ENCODE data around the gene ADRA2C.

ADRA2C gene

GRCh38 chr4:3797831-3798790 is 31.9 kb downstream of the ADRA2C start:
- DNase-seq (ENCODE audit: low read depth) = no peak

- no peak for DNase-seq (ENCODE audit: low read depth)
Measured at GRCh38 chr4:3799496-3799895, 33.3 kb downstream of the ADRA2C start.

DNA sequence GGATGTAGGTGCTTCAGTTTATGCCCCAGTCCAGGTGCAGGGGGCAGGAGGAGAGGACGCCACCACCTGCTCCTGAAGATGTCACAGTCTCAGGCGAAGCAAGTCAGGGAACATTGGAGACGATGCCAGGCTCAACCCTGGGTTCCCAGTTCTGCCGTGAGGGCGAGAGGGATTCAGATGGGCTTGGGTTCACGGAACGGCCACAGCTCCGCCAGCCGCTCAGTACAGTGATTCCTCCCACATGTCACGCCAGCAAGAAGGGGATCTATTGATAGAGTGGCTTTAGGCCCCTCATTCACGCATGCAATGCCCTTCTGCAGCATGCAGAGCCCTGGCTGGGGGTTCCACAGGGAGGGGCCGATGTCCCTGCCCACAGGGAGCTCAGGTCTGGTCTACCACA is 34.2 kb downstream of the ADRA2C start:
- no peak for DNase-seq (ENCODE audit: low read depth)

DNA sequence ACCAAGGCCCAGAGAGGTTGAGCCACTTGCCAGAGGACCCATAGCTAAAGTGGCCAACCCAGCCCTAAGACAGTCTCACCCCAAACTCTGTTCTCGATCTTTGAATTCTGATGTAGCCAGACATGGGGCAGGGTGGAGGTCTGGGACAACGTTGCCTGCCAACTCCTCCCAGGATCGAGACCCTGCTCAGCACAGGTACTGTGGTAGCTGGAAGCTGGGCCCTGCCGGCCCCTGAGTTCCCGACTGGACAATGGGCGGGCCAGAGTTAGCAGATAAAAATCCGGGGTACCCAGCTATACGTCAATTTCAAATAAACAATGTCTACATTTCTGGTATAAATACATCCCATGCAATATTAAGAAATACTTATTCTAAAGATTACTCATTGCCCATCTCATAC is 35.3 kb downstream of the ADRA2C start:
- DNase-seq (ENCODE audit: low read depth) = no peak

DNA sequence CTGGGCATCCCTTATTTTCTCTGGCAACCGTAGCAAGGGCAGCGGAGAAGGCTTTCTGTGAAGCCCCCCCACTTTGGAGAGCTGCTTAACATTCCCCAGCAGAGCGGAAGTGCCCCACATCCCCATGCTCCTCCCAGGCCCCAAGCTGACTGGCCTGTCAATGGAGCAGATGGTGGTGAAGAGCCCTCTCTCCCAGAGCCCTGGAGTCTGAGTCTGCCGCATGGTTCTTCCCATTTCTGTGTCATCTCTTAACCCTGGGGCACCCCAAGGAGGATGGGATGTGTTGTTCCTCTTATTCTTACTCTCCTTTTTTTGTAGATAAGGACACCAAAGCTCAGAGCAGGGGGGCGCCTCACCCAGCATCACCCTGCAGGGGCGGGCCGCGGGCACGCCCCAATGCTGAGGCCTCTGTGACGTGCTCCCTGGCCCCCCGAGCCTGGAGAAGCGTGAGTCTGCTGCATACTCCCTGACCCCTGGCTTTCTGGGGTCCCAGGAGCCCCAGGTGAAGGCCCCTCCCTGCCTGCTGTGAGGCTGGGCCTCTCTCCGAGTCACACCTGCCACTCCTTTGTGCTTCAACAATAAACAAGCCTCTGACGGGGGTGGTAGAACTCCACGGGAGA is 35.9 kb downstream of the ADRA2C start:
- DNase-seq (ENCODE audit: low read depth) = no peak

DNA sequence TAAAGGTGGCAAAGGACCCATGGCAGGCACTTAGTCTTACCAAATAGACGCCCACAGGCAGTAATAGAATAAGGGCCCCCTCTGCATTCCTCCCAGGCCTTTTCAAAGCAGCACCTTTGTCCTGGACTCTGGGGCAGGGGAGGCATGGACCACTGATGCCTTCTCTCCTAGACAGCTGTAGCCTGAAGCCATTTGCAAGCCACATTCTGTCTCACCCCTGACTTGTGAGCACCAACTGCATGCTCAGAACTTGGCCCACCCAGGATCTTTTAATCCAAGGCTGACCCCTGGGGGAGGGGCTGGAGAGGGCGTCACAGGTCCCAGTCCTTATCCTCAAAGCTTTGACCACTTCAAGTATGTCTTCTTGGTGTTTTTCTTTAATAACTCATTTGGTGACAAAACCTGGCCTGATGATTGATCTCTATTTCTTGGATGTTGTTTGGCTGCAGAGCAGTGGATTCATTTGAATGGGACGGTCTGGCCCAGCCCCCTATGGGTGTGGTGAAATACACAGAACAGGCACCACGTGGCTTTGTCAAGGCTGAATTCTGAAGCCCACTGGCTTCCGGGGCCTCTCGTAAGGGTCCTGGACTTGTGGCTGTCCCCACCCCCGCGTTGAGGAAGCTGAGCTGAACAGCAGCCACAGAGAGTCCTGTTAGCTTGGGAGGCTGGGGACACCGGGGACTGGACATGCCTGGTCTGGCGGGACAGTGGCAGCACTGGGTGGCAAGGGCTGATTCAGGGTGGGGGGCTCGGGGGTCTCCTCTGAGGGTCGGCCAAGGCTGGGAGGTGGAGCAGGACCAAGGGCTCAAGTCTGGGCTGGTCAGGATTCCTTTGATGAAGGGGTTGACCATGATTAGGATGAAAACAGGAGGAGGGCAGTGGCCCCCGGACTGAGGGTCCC is 36.6 kb downstream of the ADRA2C start:
- no peak for DNase-seq (ENCODE audit: low read depth)

- DNase-seq (ENCODE audit: low read depth) = no peak
Measured at GRCh38 chr4:3803475-3803847, 37.3 kb downstream of the ADRA2C start.

DNA sequence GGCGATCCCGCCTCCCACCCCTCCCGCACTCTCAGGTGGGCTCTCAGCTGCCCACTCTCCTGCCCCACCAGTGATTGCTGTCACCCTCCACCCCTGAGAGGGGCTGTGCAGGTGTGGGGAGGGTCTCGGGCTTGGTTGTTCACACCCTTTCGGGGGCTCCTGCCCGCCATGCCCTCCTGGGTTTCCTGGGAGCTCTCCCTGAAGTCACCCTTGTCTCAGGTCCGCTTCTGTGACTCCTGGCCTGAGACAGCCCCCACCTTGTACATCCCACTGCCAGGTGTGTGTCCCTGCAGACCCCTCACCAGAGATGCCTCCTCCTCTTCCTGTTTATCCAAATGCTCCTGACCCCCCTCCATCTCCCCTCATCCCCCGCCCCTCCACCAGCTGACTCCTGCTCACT is 37.8 kb downstream of the ADRA2C start:
- DNase-seq (ENCODE audit: low read depth) = no peak

GRCh38 chr4:3805026-3805425 is 38.8 kb downstream of the ADRA2C start:
- DNase-seq (ENCODE audit: low read depth) = no peak

- DNase-seq (ENCODE audit: low read depth) = no peak
Measured at GRCh38 chr4:3805731-3806130, 39.5 kb downstream of the ADRA2C start.

DNA sequence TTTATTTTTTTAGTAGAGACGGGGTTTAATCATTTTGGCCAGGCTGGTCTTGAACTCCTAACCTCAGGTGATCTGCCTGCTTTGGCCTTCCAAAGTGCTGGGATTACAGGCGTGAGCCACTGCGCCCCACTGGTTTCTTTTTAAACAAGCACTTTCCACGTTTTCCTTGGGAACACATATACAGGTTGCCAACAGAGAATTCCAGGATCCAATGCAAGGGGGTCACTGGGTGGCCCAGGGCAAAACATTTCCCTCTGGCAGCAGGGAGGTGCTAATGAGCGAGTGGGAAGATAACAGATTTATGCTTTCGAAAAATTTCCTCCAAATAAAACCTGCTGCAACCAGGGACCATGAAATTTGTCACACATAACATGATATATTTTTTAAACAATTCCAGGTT is 41.1 kb downstream of the ADRA2C start:
- no peak for DNase-seq (ENCODE audit: low read depth)

DNA sequence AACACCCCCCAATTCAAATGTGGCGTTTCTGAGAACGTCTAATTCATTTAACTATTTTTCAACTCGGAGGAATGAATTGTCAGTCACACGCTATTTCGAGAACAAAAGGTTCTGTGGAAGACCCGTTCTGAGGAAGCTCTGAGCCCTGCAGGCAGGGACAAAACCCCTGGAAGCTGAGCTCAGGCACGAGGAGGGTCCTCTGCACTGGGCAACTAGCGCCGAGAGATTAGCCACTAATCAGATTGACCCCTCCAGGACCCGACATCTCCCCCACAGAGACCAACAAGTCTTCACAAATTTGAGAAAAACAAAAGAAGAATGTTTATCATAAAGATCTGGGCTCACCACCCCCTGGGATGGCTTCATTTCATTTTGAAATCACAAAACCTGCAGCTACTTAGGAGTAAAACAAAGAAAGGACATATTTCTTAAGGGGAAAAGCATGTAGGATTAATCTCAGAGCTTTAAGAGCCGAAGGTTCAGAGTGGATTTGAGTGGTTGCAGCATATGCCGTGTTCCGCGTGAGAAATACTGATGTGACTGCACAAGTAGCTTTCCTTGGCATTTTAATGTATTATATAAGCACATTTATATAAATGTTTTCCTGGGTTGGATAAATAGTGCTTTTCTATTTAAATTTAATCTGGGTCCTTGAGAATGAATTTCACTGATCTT is 41.8 kb downstream of the ADRA2C start:
- no peak for DNase-seq (ENCODE audit: low read depth)

GRCh38 chr4:3808597-3808996 is 42.4 kb downstream of the ADRA2C start:
- DNase-seq (ENCODE audit: low read depth) = no peak

DNA sequence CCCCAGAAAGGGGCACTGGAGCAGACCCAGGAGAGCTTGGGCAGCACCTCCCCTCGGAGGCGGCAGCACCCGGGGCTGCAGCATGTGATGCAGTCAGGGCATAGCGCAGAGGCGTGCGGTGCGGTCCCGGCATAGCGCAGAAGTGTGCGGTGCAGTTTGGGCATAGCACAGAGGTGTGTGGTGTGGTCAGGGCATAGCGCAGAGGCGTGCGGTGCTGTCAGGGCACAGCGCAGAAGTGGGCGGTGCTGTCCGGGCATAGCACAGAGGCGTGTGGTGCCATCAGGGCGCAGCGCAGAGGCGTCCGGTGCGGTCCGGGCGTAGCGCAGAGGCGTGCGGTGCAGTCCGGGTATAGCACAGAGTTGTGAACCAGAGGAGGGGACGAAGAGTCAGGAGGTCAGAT is 42.8 kb downstream of the ADRA2C start:
- no peak for DNase-seq (ENCODE audit: low read depth)

- DNase-seq (ENCODE audit: low read depth) = no peak
Measured at GRCh38 chr4:3809451-3810110, 43.4 kb downstream of the ADRA2C start.

GRCh38 chr4:3810111-3810680 is 44.0 kb downstream of the ADRA2C start:
- no peak for DNase-seq (ENCODE audit: low read depth)

DNA sequence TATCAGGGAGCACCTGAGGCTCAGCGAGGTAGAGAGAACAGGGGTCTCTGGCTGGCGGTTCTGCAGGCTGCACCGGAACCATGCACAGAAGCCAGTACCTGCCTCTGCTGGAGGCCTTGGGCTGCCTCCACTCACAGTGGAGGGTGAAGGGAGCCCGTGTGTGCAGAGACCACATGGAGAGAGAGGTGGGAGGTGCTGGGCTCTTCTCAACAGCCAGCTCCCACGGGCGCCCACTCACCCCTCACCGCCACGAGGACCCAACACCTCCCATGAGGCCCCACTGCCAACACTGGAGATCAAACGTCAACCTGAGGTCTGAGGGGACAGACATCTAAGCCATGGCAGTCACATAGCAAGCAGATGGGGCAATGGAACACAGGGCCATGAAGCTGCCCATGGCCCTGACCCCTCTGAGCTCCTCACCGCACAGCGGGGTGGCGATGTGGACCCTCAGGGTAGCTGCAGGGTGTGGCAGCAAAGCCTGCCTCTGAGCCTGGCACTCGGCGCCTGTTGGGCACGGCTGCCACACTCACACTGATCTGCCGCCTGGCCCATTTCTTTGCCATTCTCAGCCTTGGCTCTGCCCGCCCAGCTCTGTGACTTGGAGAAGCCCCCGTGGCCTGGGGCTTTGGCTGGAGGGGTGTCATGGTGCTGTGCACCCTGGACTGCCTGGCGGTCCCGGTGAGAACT is 44.8 kb downstream of the ADRA2C start:
- no peak for DNase-seq (ENCODE audit: low read depth)

GRCh38 chr4:3811621-3812020 is 45.4 kb downstream of the ADRA2C start:
- no peak for DNase-seq (ENCODE audit: low read depth)

DNA sequence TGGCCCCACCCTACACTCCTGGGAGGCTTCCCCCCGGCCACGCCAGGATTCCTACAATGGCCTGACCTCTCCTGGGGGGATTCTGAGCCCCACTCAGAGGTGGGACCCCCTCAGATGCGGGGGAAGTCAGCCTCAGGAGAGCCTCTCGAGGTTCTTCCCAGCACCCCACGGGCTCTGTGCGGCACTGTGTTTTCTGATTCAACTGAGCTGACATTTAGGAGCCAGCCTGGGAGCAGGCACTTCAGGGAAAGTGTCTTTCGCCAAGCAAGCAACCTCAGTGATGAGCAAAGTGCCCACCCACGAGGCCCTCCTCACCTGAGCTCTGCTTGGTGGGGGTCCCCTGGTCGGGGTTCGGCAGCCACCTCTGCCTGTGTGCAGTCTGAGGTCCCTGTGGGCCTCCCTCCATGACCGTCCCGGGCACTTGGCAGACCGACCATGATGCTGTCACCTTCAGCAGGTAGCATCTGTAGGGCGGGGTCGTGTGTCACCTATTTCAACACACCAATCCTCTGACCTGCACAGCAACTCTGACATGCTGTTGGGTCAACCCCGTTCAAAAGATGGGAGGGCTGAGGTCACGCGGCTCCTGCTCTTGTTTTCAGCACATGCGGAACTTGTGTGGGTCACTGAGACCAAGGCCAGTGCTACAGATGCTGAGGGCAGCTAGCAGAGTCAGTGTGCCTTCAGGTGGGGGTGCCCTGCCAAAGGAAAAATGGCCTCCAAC is 46.2 kb downstream of the ADRA2C start:
- DNase-seq (ENCODE audit: low read depth) = no peak
